HepG2 (cell line): Measurements from ENCODE around the gene OS9. TPM values are rescaled to one million over a fixed set of nuclear protein-coding genes. Genes with fewer than 3 reads are reported as not detected.

Source experiments
- ASH2L ChIP-seq: fragments of 300-600, 200-600 bp; sonication (generic); IDR thresholded peaks from 2 replicates; pipeline ENCODE4 v1.7.0; 2017; ENCODE audit warnings: low read depth, mild to moderate bottlenecking, moderate library complexity, mixed read lengths, low read length; ENCODE audit not compliant: insufficient read length
- CEBPG ChIP-seq: IDR thresholded peaks from 2 replicates; pipeline ENCODE4 v1.6.1; 2016
- DNMT3B ChIP-seq: conservative IDR thresholded peaks from 2 replicates; pipeline ENCODE4 v1.6.1; 2016; ENCODE audit warnings: missing biosample characterization, control low read depth
- HDAC1 ChIP-seq: sonication (generic); formaldehyde crosslinking; IDR thresholded peaks from 2 replicates; pipeline ENCODE4 v1.5.1; 2020; ENCODE audit warnings: mild to moderate bottlenecking, missing genetic modification reagents
- JDP2 ChIP-seq: sonication (generic); formaldehyde crosslinking; IDR thresholded peaks from 2 replicates; pipeline ENCODE4 v1.8.1; 2022; ENCODE audit warnings: missing genetic modification reagents, borderline replicate concordance
- JUND ChIP-seq: sonication (generic); formaldehyde crosslinking; IDR thresholded peaks from 2 replicates; pipeline ENCODE4 v1.8.0; 2022; ENCODE audit warnings: mild to moderate bottlenecking, missing genetic modification reagents
- MAFF ChIP-seq: IDR thresholded peaks from 2 replicates; pipeline ENCODE4 v1.6.1; 2011; ENCODE audit warnings: low read depth, low read length, improper control_type of control experiment
- MBD4 ChIP-seq: IDR thresholded peaks from 2 replicates; pipeline ENCODE4 v1.6.1; 2012; ENCODE audit warnings: low read length, inconsistent platforms, borderline replicate concordance
- TCF7 ChIP-seq: sonication (generic); IDR thresholded peaks from 2 replicates; pipeline ENCODE4 v1.6.1; 2016; ENCODE audit warnings: antibody characterized with exemption, low read depth
- ZBTB34 ChIP-seq: sonication (generic); formaldehyde crosslinking; IDR thresholded peaks from 2 replicates; pipeline ENCODE4 v1.8.0; 2022; ENCODE audit warnings: mild to moderate bottlenecking, missing genetic modification reagents
- ZNF18 ChIP-seq: sonication (generic); formaldehyde crosslinking; IDR thresholded peaks from 2 replicates; pipeline ENCODE4 v1.8.0; 2022; ENCODE audit warnings: mild to moderate bottlenecking, missing genetic modification reagents; ENCODE audit not compliant: insufficient replicate concordance
- ZNF264 ChIP-seq: sonication (generic); formaldehyde crosslinking; IDR thresholded peaks from 2 replicates; pipeline ENCODE4 v1.4.0; 2020; ENCODE audit warnings: missing genetic modification reagents
- ZNF432 ChIP-seq: sonication (generic); formaldehyde crosslinking; IDR thresholded peaks from 2 replicates; pipeline ENCODE4 v1.5.0; 2020; ENCODE audit warnings: missing genetic modification reagents, mild to moderate bottlenecking, borderline replicate concordance
- ZNF556 ChIP-seq: sonication (generic); formaldehyde crosslinking; IDR thresholded peaks from 2 replicates; pipeline ENCODE4 v1.4.0; 2020; ENCODE audit warnings: mild to moderate bottlenecking, missing genetic modification reagents, borderline replicate concordance
- ZNF562 ChIP-seq: sonication (generic); formaldehyde crosslinking; IDR thresholded peaks from 2 replicates; pipeline ENCODE4 v1.8.0; 2022; ENCODE audit warnings: missing genetic modification reagents, borderline replicate concordance
- polyA plus RNA-seq, 8 experiments: library from polyadenylated mRNA; depleted of rRNA in 3 of 8; stranded (reverse) in 7 of 8; unstranded in 1 of 8; fragments of >200 nt; fragmentation: Illumina TruSeq in 4 of 8; extraction: Trizol in 4 of 8; gene quantifications; 2 replicates each; pipeline versions ENCODE4 v1.2.1 to v1.2.3, GENCODE V29; 2011 to 2016; ENCODE audit warnings: low read depth in 4 of 8, missing spikeins in 1 of 8, mixed read lengths in 1 of 8; ENCODE audit not compliant: insufficient read depth in 1 of 8
- total RNA-seq, 5 experiments: library from RNA; depleted of rRNA; stranded (reverse); fragments of >200 nt; fragmentation: Illumina TruSeq; extraction: Trizol; gene quantifications; 2 replicates each; pipeline ENCODE4 v1.2.3, GENCODE V29; 2016; ENCODE audit warnings: low read depth in 1 of 5
- TF ChIP-seq, protein P1 (sequence below): sonication (generic); formaldehyde crosslinking; IDR thresholded peaks from 2 replicates; pipeline ENCODE4 v1.4.0; 2020; ENCODE audit warnings: missing genetic modification reagents
- TF ChIP-seq, protein P2 (sequence below): sonication (generic); formaldehyde crosslinking; IDR thresholded peaks from 2 replicates; pipeline ENCODE4 v1.5.0; 2020; ENCODE audit warnings: missing genetic modification reagents, mild to moderate bottlenecking, borderline replicate concordance
- TF ChIP-seq, protein P3 (sequence below): sonication (generic); formaldehyde crosslinking; IDR thresholded peaks from 2 replicates; pipeline ENCODE4 v1.4.0; 2020; ENCODE audit warnings: missing genetic modification reagents
- TF ChIP-seq, protein P4 (sequence below), 2 experiments: IDR thresholded peaks; 2 replicates each; pipeline ENCODE4 v1.6.1; 2011 to 2012; ENCODE audit warnings: low read length in 2 of 2, borderline replicate concordance in 1 of 2, low read depth in 1 of 2, mild to moderate bottlenecking in 1 of 2, moderate library complexity in 1 of 2

Gene OS9
- total and polyA plus RNA-seq, 2 of the 13 experiments (the other 11 are each of a cell fraction or from before 2014, with no cell fraction given) = 156 to 206 TPM

- TF ChIP-seq, protein P1, sequence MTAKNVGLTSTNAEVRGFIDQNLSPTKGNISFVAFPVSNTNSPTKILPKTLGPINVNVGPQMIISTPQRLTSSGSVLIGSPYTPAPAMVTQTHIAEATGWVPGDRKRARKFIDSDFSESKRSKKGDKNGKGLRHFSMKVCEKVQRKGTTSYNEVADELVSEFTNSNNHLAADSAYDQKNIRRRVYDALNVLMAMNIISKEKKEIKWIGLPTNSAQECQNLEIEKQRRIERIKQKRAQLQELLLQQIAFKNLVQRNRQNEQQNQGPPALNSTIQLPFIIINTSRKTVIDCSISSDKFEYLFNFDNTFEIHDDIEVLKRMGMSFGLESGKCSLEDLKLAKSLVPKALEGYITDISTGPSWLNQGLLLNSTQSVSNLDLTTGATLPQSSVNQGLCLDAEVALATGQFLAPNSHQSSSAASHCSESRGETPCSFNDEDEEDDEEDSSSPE = peak; percentile 63
- TF ChIP-seq CEBPG (CRISPR knock-in tag) = peak; percentile 24; the same call in 1 of the 2 replicates
- TF ChIP-seq TCF7 = peak; percentile 20; the same call in 1 of the 2 replicates
- no peak for TF ChIP-seq MAFF
- TF ChIP-seq ASH2L = peak; percentile 73
- TF ChIP-seq, protein P2, sequence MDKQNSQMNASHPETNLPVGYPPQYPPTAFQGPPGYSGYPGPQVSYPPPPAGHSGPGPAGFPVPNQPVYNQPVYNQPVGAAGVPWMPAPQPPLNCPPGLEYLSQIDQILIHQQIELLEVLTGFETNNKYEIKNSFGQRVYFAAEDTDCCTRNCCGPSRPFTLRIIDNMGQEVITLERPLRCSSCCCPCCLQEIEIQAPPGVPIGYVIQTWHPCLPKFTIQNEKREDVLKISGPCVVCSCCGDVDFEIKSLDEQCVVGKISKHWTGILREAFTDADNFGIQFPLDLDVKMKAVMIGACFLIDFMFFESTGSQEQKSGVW (CRISPR knock-in tag) = no peak
- TF ChIP-seq, protein P3, sequence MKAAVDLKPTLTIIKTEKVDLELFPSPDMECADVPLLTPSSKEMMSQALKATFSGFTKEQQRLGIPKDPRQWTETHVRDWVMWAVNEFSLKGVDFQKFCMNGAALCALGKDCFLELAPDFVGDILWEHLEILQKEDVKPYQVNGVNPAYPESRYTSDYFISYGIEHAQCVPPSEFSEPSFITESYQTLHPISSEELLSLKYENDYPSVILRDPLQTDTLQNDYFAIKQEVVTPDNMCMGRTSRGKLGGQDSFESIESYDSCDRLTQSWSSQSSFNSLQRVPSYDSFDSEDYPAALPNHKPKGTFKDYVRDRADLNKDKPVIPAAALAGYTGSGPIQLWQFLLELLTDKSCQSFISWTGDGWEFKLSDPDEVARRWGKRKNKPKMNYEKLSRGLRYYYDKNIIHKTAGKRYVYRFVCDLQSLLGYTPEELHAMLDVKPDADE (CRISPR knock-in tag) = no peak
- peak; percentile 19; the same call in 1 of the 2 replicates for TF ChIP-seq ZNF556 (CRISPR knock-in tag)
- TF ChIP-seq, protein P4, sequence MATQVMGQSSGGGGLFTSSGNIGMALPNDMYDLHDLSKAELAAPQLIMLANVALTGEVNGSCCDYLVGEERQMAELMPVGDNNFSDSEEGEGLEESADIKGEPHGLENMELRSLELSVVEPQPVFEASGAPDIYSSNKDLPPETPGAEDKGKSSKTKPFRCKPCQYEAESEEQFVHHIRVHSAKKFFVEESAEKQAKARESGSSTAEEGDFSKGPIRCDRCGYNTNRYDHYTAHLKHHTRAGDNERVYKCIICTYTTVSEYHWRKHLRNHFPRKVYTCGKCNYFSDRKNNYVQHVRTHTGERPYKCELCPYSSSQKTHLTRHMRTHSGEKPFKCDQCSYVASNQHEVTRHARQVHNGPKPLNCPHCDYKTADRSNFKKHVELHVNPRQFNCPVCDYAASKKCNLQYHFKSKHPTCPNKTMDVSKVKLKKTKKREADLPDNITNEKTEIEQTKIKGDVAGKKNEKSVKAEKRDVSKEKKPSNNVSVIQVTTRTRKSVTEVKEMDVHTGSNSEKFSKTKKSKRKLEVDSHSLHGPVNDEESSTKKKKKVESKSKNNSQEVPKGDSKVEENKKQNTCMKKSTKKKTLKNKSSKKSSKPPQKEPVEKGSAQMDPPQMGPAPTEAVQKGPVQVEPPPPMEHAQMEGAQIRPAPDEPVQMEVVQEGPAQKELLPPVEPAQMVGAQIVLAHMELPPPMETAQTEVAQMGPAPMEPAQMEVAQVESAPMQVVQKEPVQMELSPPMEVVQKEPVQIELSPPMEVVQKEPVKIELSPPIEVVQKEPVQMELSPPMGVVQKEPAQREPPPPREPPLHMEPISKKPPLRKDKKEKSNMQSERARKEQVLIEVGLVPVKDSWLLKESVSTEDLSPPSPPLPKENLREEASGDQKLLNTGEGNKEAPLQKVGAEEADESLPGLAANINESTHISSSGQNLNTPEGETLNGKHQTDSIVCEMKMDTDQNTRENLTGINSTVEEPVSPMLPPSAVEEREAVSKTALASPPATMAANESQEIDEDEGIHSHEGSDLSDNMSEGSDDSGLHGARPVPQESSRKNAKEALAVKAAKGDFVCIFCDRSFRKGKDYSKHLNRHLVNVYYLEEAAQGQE (IDR thresholded peaks at IDR 0.05; ENCODE audit: borderline replicate concordance in 1 of 2, low read depth in 1 of 2, low read length in 2 of 2) = peak in 1 of 2 experiments; percentile 73; a peak in 2 of 4 replicates
- no peak for TF ChIP-seq ZBTB34 (CRISPR knock-in tag)
- TF ChIP-seq JUND (CRISPR knock-in tag) = no peak
- no peak for TF ChIP-seq JDP2
- no peak; the same call in 1 of the 2 replicates for TF ChIP-seq ZNF264
- no peak for TF ChIP-seq ZNF562 (CRISPR knock-in tag)
- TF ChIP-seq HDAC1 (CRISPR knock-in tag) = peak; percentile 89
- TF ChIP-seq ZNF18 = no peak
- no peak for TF ChIP-seq DNMT3B (CRISPR knock-in tag)
- no peak for TF ChIP-seq ZNF432 (CRISPR knock-in tag)
- TF ChIP-seq MBD4 = no peak
Observed at GRCh38 chr12:57693659-57694458, at the start of gene OS9 (continued).
